SKM-1 treated with dmso at 0.1 percent for 144 hours (cell line): ENCODE results near the gene SPATA13.

ENCODE experiments used
- DNase-seq: peaks from one replicate; lab custom pipeline; 2025; ENCODE audit not compliant: unreplicated experiment; lab: John Stamatoyannopoulos, UW

Gene SPATA13

GRCh38 chr13:24166561-24166960, 6.0 kb downstream of the SPATA13 start:
- DNase-seq: no peak

GRCh38 chr13:24167666-24168391, 7.3 kb downstream of the SPATA13 start:
- no peak for DNase-seq

- DNase-seq: no peak
Observed at GRCh38 chr13:24168392-24168750, 7.9 kb downstream of the SPATA13 start.

- no peak for DNase-seq
Observed at GRCh38 chr13:24168979-24169378, 8.5 kb downstream of the SPATA13 start.

- no peak for DNase-seq
Observed at GRCh38 chr13:24172071-24172470, 11.6 kb downstream of the SPATA13 start.

GRCh38 chr13:24173795-24174194, 13.3 kb downstream of the SPATA13 start:
- DNase-seq: no peak

- DNase-seq: no peak
Observed at GRCh38 chr13:24175847-24176246, 15.3 kb downstream of the SPATA13 start.

- no peak for DNase-seq
Observed at GRCh38 chr13:24176351-24177101, 16.0 kb downstream of the SPATA13 start.

GRCh38 chr13:24178847-24179485, 18.4 kb downstream of the SPATA13 start:
- DNase-seq: no peak

- DNase-seq: no peak
Observed at GRCh38 chr13:24179486-24179850, 18.9 kb downstream of the SPATA13 start.

- DNase-seq: no peak
Observed at GRCh38 chr13:24180750-24181377, 20.3 kb downstream of the SPATA13 start.

GRCh38 chr13:24181991-24182702, 21.6 kb downstream of the SPATA13 start:
- DNase-seq: no peak

GRCh38 chr13:24182703-24183081, 22.2 kb downstream of the SPATA13 start:
- no peak for DNase-seq

GRCh38 chr13:24183741-24184182, 23.2 kb downstream of the SPATA13 start:
- no peak for DNase-seq

- DNase-seq: no peak
Observed at GRCh38 chr13:24184265-24184841, 23.8 kb downstream of the SPATA13 start.

- no peak for DNase-seq
Observed at GRCh38 chr13:24184882-24185281, 24.4 kb downstream of the SPATA13 start.

- no peak for DNase-seq
Observed at GRCh38 chr13:24185591-24186232, 25.2 kb downstream of the SPATA13 start.

GRCh38 chr13:24187185-24187584, 26.7 kb downstream of the SPATA13 start:
- peak; percentile 84 for DNase-seq

GRCh38 chr13:24192057-24192810, 31.7 kb downstream of the SPATA13 start:
- no peak for DNase-seq

GRCh38 chr13:24192811-24193162, 32.3 kb downstream of the SPATA13 start:
- no peak for DNase-seq
